GM21390 (cell line): ENCODE measurements around the gene CACFD1.

Experiments
- ATAC-seq: cut with Tn5 transposase; IDR thresholded peaks from one replicate; pipeline ENCODE4 v1.9.1; 2021; ENCODE audit not compliant: unreplicated experiment

The CACFD1 gene

DNA sequence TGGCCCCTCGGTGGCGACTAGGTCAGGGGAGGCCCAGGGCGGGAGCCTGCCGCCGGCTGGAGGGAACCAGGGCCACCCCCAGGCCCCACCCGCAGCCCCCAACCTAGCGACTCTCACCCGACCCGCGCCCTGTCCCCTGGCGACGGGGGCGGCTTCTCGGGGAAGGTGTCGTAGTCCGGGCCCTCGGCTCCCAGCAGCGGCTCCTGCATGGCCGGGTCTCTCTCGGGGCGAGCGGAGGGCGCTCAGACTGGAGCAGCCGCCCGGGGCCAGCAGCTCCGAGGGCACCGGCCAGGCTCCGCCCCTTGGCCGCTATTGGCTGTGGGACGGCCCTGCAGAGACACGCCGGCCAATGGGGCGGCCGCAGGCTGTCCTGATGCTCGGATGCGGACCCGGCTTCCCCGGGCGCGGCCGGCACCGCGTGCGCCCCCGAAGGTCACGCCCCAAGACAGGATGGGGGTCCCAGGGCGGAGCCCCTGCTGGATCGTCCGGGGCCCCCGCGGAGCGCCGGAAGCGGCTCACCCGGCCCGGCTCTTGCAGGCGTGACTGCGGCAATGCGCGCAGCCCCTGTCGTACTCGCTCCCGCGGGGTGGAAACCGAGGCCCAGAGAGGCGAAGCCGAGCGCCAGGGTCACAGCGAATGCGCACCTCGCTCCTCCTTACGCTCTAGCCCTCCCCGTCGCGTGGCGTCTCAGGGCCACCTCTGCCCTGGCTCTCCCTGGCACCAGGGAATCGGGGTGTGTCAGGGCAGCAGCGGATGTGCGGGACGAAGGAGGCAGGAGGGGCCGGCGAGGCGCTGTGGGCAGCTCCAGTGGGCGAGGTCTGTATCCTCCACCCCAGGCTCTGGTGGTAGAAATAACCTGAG lies 19.3 kb downstream of the CACFD1 start, which contains the start of gene SLC2A6:
TSS of gene SLC2A6 (minus strand) at position 249 of the 861 bp plus-strand sequence. CDS start at position 209, 40 bp downstream.
- ATAC-seq: peak; percentile 86

DNA sequence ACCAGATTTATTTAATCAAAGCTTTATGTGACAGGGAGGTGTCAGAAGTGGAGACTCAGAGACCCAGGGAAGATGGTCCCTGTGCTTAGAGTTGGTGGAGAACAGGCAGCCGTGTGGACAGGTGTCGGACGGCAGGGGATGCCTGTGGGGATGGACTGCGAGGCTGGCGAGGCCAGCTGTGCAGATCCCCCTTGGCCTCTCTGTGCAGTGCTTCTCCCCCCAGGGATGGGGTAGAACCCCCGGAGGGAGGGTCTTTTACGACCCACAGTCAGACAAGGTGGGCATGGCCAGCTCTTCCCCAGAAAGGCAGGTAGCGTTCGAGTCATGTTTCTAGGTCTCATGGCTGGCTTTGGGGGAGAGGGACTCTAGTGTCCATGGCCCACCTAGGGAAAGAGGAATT lies 23.8 kb downstream of the CACFD1 start:
- no peak for ATAC-seq

DNA sequence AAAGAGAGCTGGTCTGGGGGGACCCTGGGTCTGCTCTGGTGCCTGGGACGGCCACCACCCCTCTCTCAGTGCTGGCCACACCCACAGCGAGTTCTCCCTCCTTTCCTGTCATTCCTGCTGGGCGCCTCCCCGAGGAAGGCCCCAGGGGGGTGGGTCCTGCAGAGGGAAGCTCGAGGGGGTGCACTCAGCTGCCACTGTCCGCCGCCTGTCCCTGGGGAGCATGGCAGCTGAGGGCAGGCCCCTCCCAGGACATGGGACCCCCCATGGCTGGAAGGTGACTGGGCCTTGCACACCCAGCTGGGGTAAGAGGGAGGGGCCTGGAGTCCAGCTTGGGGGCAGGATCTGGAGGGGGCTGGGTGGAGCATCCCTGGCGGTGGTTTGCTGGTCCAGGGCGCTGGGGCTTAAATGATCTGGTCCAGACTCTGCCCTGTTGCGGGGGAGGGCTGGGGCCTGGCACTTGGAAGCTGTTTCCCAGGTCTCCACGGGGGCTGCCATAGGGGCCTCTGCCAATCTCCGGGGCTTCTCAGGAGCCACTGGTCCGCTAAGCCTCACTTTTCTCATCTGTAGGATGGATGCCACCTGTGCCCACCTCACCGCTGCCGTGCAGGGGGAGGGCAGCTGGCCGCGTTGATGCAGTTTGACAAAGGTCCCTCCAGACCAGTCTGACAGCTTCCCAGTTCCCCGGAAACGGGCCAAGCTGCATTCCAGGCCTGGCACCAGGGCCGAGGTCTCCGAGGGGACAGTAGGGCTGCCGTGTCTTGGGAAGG lies 25.1 kb downstream of the CACFD1 start:
- ATAC-seq: no peak

DNA sequence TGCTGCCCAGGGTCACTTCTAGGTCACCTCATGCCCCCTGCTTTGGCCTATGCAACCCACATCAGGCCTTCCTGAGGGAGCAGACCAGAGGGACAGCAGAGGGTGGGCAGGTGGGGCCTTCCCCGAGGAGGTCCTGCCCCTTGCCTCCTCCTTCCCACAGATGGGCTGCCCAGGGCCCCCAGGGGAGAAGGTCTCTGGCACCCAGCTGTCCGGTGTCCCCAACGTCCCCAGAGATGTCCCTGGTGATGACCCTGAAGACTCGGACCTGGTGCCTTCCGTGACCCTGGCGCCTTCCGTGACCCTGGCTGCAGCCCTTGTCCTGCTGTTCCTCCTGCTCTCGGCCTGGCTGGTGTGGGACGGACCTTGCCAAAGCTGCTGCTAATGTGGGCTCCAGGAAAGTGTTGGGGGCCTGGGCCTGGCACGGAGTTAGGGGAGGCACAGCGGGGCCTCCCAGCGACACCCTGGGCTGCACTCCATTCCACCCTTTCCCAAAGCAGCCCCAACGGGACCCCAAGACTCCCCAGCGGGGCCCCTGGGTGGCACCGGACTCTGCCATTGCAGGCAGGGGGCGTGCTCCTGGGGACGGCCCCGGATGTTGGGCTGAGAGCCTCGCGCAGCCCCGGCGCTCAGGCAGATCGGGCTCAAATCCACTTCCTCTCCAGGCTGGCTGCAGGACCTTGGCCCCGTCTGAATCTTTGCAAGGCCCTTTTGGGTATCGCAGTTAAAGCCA lies 25.9 kb downstream of the CACFD1 start:
- no peak for ATAC-seq

DNA sequence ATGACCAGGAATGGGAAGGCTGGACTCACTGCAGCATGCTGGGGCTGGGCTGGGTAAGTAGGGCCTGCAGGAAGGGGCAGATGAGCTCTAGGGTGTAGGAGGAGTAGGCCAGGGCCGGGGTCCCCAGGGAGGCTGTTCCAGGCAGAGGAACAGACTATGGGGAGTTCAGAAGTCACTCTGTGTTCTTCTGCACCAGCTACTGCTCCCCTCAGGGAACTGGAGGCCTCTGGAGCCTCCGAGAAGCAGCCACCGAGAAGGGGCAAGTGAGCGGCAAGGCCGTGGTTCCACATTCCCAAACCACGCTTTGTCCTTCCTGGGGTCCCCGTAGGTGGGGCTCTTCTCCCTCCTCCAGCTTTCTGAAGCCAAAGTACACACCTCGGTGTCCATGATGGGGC lies 27.6 kb downstream of the CACFD1 start:
- ATAC-seq: no peak

DNA sequence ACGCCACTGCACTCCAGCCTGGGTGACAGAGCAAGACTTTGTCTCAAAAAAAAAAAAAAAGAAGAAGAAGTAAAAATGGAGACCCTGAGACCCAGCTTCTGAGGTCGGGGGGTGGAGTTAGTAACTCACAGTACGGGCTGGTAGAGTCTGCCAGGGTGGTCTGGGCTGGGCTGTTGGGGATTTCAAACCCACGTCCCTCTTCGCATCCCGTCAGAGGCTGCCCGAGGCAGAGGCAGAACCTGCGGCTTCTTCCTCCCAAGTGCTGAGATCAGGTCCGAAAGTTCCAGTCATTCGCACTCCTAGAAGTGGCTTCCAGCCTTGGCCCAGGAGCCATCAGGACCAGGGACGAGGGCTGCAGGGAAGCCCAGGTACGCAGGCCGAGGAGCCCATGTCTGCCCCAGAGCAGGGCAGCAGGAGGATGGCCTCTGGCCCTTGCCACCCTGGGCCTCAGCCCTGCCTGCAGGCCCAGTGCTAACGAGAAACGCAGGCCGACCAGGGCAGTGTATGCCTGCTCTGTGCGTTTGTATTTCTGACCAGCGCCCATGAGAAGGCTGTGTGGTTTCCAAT lies 29.0 kb downstream of the CACFD1 start:
- no peak for ATAC-seq

DNA sequence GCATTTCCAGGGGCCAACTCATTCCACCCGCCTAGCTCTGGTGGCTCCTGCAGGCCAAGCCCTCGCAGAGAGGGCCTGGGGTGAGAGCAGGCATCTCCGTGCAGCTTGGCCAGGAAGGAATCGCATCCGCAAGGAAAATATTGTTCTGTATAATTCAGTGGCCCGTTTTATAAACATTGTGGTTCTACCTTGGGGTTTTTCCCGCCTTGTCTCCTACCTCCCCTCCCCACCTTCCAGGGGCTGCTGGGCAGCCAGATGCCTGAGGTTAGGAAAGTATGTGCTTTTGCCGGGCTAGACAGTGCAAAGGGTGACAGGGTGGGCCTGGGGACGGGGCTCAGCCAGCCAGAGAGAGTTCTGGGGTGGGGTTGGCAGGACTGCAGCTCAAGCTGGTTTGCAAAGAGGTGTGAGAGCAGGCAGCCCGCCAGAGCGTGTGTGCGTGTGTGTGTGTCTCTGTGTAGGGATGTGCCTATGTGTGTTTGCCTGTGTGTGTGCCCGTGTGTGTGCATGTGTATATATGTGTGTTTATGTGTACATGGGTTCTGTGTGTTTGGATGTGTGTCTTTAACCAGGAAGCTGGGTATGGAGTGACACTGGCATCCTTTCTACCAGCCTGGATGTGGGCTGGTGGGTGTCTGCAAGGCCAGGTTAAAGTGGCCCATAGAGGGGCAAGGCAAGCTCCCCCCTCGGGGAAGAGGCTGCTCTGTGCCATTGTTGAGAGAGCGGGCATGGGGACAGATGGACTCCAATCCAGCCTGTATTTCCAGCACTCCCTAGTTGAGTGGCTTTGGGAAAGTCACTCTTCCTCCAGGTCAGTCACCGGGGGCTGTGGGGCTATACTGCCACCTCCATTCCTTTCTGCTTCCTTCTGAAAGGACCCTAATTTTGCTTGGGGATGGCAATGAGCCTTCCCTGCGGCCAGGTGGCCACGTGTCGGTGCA lies 29.7 kb downstream of the CACFD1 start:
- no peak for ATAC-seq

DNA sequence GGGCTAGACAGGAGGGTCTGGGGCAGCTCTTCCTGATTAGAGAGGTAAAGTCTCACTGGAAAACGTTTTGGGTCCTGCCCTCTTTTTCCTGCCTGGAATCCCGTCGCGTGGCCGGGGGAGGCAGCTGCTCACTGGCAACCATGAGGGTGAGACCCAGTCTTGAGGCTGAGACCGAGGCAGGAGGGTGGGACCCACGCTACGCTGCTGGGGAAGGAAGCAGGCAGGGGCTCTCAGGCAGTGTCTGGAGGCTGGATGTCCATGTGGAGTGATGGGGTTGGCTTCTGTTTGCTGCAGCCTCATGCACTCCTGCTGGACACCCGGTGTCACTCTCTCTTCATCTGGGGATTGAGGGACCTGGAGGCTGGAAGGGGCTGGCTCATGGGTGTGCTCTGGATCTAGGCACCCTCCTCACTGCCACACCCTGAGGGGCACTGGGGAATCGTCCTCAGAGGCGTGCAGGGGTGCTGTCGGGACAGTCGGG lies 30.5 kb downstream of the CACFD1 start:
- ATAC-seq: no peak

DNA sequence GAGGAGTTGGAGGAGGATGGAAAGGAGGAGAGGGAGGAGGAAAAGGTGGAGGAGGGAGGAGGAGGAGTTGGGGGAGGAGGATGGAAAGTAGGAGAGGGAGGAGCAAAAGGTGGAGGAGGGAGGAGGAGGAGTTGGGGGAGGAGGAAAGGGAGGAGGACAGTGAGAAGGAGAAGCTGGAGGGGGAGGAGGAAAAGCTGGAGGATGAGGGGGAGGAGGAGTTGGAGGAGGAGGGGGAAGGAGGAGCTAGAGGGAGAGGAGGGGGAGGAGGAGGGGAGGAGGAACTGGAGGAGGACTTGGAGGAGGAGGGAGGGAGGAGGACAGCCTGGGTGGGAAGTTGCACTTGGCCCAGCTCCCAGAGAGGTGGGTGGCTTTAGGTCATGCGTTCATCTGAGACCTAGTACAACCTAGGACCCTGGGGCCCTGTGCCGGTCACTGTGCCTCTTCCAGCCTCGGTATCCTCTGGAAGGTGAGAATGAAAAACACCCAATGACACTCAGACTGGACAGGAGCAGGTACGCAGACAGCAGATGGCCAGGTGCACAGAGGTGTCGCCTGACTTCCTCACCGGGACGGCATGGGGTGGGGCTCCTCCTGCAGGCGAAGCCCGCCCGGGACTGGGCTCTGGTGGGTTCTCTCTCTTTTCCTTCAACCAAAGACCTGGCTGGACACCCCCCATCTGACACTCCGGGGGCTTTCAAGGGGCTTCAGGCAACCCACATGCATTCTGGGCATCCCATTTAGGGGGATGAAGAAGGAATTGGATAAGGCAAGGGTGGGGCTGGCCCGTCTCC lies 31.3 kb downstream of the CACFD1 start:
- no peak for ATAC-seq

DNA sequence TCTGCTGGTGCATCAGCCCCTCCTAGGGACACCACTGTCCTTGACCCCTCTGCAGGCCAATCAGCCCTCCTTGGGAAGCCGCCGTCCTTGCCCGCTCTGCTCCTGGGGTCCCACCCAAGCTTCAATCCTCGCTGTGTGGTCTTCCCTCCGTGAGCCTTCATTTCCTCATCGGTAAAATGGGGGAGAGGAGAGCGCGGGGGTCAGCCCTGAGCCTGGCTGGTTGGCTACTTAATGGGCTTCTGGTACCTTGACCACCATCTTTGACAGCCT lies 31.8 kb downstream of the CACFD1 start:
- no peak for ATAC-seq

DNA sequence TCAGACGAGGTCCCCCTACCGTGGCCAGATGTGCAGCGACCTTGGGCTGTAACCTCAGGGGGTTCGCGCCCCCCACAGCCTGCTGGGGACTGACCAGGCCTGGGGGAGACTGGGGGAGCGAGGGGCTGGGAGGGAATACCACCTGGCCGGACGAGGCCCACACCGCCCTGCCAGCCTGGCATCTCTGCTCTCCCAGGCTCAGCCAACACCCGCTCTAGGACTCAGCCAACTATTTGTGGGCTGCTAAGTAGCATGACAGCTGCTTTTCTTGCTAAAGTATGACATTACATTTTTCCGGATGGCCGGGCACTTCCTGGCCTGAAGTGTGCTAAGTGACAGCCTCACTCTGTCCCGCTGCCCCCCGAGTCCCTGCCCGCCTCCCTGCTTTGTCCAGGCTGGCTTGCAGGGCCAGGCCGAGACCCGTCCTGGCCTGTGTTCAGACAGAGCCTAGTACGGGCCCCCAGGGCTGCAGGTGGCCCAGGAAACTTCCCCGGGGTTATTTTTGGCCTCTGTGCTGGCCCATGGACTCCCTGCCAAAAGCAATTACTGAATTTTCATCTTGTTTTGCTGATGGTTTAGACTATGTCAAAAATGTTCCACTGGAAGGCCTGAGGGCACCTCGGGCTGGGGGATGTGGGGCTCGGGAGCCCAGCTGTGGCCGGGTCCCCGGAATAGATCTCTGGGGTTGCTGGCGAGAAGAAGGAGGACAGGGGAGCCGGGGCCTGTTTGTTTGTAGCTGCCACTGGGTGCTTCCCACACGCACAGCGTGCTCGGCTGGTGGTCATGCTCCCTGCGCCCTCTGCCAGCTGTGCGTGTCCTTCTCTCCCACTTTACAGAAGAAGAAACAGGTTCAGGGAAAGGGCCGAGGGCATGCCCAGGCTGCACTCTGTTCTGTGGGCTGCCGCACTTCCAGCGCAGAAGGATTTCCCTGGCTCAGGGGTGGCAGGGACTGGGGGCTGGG lies 32.6 kb downstream of the CACFD1 start:
- ATAC-seq: no peak

DNA sequence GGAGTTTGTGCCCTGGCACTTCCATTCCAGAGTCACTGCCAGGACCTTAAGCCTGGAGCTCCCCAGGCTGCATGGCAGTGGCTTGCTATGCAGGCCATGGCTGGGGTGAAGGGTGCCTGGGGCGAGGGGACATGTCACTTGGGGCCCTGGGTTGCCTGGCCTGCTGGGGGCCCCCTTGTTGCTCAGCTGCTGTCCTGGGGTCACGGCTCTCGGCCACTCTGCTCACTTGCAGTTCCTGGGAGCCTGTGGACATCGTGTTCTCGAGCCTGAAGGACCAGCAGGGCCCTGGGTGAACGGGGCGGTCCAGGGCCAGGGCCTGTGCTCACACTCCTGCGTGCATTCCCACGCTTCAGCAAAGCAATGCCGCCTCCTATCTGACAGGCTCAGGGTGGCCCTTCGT lies 33.6 kb downstream of the CACFD1 start:
- no peak for ATAC-seq

DNA sequence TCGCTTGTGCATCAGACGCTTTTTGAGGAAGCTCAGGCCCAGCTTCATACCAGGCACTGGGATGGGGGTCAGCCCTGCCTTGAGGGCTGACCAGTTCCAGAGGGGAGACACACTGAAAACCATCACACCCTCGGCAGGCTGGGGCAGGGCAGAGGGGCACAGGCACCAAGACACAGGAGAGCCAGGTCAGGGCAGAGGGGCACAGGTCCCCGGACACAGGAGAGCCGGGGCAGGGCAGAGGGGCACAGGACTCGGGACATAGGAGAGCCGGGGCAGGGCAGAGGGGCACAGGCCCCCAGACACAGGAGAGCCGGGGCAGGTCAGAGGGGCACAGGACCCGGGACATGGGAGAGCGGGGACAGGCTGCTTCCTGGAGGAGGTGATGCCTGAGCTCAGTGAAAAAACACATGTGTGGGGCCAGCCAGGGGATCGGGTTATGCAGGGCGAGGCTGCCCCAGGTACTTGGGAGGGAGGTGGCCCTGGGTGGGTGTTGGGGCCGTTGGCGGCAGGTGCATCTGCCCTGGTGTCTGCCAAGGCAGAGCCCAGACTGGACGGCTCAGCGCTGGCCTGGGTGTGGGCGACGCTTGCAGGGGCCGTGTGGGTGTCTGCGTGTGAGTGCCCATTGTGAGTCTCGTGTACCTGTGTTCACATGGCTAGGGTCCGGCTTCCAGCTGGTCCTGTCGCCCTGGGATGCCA lies 34.2 kb downstream of the CACFD1 start:
- ATAC-seq: no peak

DNA sequence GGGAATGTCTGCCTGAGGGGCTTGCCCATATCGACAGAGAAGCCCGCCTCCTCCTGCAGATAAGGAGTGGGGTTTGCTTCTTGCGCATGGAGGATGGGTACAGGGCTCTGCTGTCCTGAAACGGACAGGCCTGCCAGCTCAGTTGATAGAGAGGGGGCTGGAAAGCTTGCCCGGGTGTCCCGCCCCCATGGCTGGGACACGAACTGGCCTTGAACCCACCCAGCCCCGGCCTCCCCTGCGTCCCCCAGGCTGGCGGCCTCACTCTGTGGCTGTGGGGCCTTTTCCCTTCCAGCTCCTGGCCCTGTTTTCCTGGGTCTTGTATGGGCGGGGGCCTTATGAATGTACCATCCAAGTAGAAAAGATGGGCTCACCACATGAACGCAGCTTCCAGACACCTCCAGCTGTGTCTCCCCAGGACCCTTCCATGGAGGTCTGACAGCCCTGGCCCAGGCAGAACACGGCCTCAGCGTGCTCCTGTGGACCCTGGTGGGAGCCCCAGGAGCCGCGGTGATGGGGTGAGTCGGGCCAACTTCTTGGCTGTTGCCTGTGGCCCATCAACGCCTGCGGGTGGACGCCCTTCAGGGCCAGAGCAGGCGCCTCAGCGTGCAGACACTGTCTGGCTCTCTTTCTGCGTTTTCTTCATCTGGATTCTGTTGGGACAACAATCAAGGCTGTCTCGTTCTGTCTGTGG lies 35.0 kb downstream of the CACFD1 start:
- ATAC-seq: no peak

DNA sequence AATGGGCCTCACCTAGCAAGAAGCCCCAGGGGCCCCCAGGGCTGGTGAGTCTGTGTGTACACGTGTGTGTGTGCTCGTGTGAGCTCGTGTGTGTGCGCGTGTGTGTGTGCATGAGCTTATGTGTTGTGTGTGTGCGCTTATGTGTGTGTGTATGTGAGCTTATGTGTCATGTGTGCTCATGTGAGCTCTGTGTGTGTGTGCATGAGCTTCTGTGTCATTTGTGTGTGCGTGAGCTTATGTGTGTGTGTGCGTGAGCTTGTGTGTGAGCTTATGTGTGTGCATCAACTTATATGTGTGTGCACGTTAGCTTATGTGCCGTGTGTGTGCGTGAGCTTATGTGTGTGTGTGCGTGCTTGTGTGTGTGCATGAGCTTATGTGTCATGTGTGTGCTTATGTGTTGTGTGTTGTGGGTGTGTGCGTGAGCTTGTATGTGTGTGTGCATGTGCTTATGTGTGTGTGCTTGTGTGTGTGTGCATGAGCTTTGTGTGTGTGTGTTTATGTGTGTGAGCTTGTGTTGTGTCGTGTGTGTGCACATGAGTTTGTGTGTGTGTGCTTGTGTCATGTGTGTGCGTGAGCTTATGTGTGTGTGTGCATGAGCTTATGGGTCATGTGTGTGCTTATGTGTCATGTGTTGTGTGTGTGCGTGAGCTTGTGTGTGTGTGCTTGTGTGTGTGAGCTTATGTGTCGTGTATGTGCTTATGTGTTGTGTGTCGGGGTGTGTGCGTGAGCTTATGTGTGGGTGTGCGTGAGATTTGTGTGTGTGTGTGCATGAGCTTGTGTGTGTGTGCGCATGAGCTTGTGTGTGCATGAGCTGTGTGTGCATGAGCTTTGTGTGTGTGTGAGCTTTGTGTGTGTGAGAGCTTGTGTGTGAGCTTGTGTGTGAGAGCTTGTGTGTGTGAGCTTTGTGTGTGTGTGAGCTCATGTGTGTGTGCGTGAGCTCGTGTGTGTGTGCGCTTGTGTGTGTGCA lies 35.8 kb downstream of the CACFD1 start:
- ATAC-seq: no peak
